HG02981 (cell line): ENCODE results near the gene TMEM192.
"Not testable (repeated sequence)": the region's sequence is repeated elsewhere in the genome, so short reads cannot be mapped to it uniquely, and the experiment has no call there.

Source experiments
- ATAC-seq: cut with Tn5 transposase; IDR thresholded peaks from one replicate; pipeline ENCODE4 v1.9.1; 2021; ENCODE audit warnings: mild to moderate bottlenecking, moderate library complexity; ENCODE audit not compliant: unreplicated experiment

TMEM192 gene

GRCh38 chr4:165094873-165095272, 17.8 kb downstream of the TMEM192 start:
- no peak for ATAC-seq

- ATAC-seq: not testable (repeated sequence)
Observed at GRCh38 chr4:165092187-165092586, 20.5 kb downstream of the TMEM192 start.

GRCh38 chr4:165088366-165088765, 24.3 kb downstream of the TMEM192 start:
- no peak for ATAC-seq

GRCh38 chr4:165085946-165086345, 26.7 kb downstream of the TMEM192 start:
- ATAC-seq: no peak

GRCh38 chr4:165084787-165085186, 27.9 kb downstream of the TMEM192 start:
- ATAC-seq: not testable (repeated sequence)

- ATAC-seq: peak; percentile 48
Observed at GRCh38 chr4:165079476-165079875, 33.2 kb downstream of the TMEM192 start.

- no peak for ATAC-seq
Observed at GRCh38 chr4:165077034-165077578, 35.6 kb downstream of the TMEM192 start.

- ATAC-seq: not testable (repeated sequence)
Observed at GRCh38 chr4:165073346-165073745, 39.3 kb downstream of the TMEM192 start.

- no peak for ATAC-seq
Observed at GRCh38 chr4:165070560-165070959, 42.1 kb downstream of the TMEM192 start.

- ATAC-seq: no peak
Observed at GRCh38 chr4:165060938-165061337, 51.7 kb downstream of the TMEM192 start.

GRCh38 chr4:165059386-165059785, 53.3 kb downstream of the TMEM192 start:
- ATAC-seq: no peak

GRCh38 chr4:165058666-165059065, 54.0 kb downstream of the TMEM192 start:
- ATAC-seq: no peak

- no peak for ATAC-seq
Observed at GRCh38 chr4:165055601-165056000, 57.1 kb downstream of the TMEM192 start.

- no peak for ATAC-seq
Observed at GRCh38 chr4:165053645-165054044, 59.0 kb downstream of the TMEM192 start, which contains the start of gene TRIM75. Gene TRIM75, plus strand, starts transcription at chr4:165053866. Its CDS starts 5,282 bp downstream, at chr4:165059148.

- ATAC-seq: no peak
Observed at GRCh38 chr4:165052627-165053026, 60.0 kb downstream of the TMEM192 start.

- no peak for ATAC-seq
Observed at GRCh38 chr4:165048170-165048569, 64.5 kb downstream of the TMEM192 start.

GRCh38 chr4:165031436-165032211, 81.0 kb downstream of the TMEM192 start, which contains the start of gene TRIM60:
Gene TRIM60, plus strand, starts transcription at chr4:165031999. Its CDS starts 8,074 bp downstream, at chr4:165040073.
- no peak for ATAC-seq

- no peak for ATAC-seq
Observed at GRCh38 chr4:165027762-165028402, 84.8 kb downstream of the TMEM192 start.

GRCh38 chr4:165025782-165026181, 86.9 kb downstream of the TMEM192 start:
- ATAC-seq: not testable (repeated sequence)
